Stimulated activated naive CD8-positive, alpha-beta T cell treated with anti-CD3 and anti-CD28 coated beads, Interleukin-15, amount 100 ng/mL, for 72 hours (primary cell): ENCODE measurements around the gene MGAT4D.
"Not testable (repeated sequence)": the region's sequence is repeated elsewhere in the genome, so short reads cannot be mapped to it uniquely, and the experiment has no call there.

Experiments used
- ATAC-seq: fragments of 150-1000 bp; cut with Tn5 transposase; 2 replicates; pipeline ENCODE4 v1.10.0; 2021; ENCODE audit warnings: mild to moderate bottlenecking, moderate library complexity
- DNase-seq, 2 donors: peaks; one replicate each; pipeline ENCODE4 v3.0.0; 2021 to 2022
- H3K27ac Mint-ChIP-seq, 2 donors: one replicate each; pipeline ENCODE4 v1.8.0; 2022; ENCODE audit warnings: mild to moderate bottlenecking in 2 of 2, mixed read lengths in 2 of 2, moderate library complexity in 2 of 2
- H3K27me3 Mint-ChIP-seq: one replicate; pipeline ENCODE4 v1.8.0; 2022; ENCODE audit warnings: mixed read lengths
- H3K4me1 Mint-ChIP-seq: one replicate; pipeline ENCODE4 v1.8.0; 2022; ENCODE audit warnings: mild to moderate bottlenecking, mixed read lengths
- H3K4me3 Mint-ChIP-seq, 2 donors: one replicate each; pipeline ENCODE4 v1.8.0; 2022; ENCODE audit warnings: mild to moderate bottlenecking in 2 of 2, mixed read lengths in 2 of 2, moderate library complexity in 1 of 2
- H3K9me3 Mint-ChIP-seq, 2 donors: one replicate each; pipeline ENCODE4 v1.8.0; 2022; ENCODE audit warnings: mixed read lengths in 2 of 2

The MGAT4D gene

GRCh38 chr4:140466146-140466545, 31.9 kb downstream of the MGAT4D start:
- H3K4me1 Mint-ChIP-seq = no peaks in the 10 kb centered on the region
- no peak overlapping the region for H3K4me3 Mint-ChIP-seq
- peaks cover 21% of the 10 kb centered on the region for H3K27me3 Mint-ChIP-seq
- no peak for DNase-seq
- no peak for ATAC-seq
- no peaks in the 10 kb centered on the region for H3K9me3 Mint-ChIP-seq
- no peak overlapping the region for H3K27ac Mint-ChIP-seq

GRCh38 chr4:140463614-140464013, 34.5 kb downstream of the MGAT4D start:
- H3K27me3 Mint-ChIP-seq = peaks cover 10% of the 10 kb centered on the region
- DNase-seq (no peak), ATAC-seq (no peak)
- H3K27ac Mint-ChIP-seq = no peak overlapping the region
- no peak overlapping the region for H3K4me3 Mint-ChIP-seq
- no peaks in the 10 kb centered on the region for H3K4me1 Mint-ChIP-seq
- H3K9me3 Mint-ChIP-seq = no peaks in the 10 kb centered on the region

GRCh38 chr4:140463182-140463581, 34.9 kb downstream of the MGAT4D start:
- no peaks in the 10 kb centered on the region for H3K4me1 Mint-ChIP-seq
- peaks cover 10% of the 10 kb centered on the region for H3K27me3 Mint-ChIP-seq
- H3K4me3 Mint-ChIP-seq = no peak overlapping the region
- ATAC-seq = no peak
- no peak overlapping the region for H3K27ac Mint-ChIP-seq
- DNase-seq = no peak
- H3K9me3 Mint-ChIP-seq = no peaks in the 10 kb centered on the region

DNA sequence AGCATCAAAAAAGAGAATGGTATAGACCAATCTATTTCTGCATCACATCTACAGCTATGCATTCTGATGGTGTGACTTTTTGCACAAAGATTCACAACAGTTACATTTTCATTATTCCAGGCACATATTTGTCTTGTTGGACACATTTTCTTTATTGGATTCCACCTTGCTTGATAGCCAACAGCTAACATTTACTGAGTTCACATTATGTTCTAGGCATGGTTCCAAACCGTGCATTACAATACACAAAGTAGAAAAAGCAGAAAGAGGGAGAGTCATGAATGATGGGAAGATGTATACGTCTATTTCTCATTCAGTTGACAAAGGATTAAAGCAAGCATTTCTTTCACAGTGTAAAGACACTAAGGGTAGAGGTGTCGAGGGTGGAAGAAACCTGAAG, 47.7 kb downstream of the MGAT4D start:
- Mint-ChIP-seq H3K9me3 (no peaks in the 10 kb centered on the region), H3K27me3 (peaks cover 43% of the 10 kb centered on the region), H3K4me3 (no peak overlapping the region), H3K27ac (no peak overlapping the region), H3K4me1 (no peaks in the 10 kb centered on the region)
- ATAC-seq (no peak), DNase-seq (no peak)

GRCh38 chr4:140448830-140449229, 49.3 kb downstream of the MGAT4D start:
- Mint-ChIP-seq H3K4me1 (no peaks in the 10 kb centered on the region), H3K27ac (no peak overlapping the region), H3K9me3 (no peaks in the 10 kb centered on the region), H3K27me3 (peaks cover 33% of the 10 kb centered on the region), H3K4me3 (no peak overlapping the region)
- DNase-seq = no peak
- ATAC-seq = no peak

- Mint-ChIP-seq H3K27ac (no peak overlapping the region), H3K27me3 (peaks cover 30% of the 10 kb centered on the region), H3K9me3 (no peaks in the 10 kb centered on the region), H3K4me1 (no peaks in the 10 kb centered on the region), H3K4me3 (no peak overlapping the region)
- ATAC-seq = no peak
- DNase-seq = no peak
Observed at GRCh38 chr4:140448162-140448561, 49.9 kb downstream of the MGAT4D start.

DNA sequence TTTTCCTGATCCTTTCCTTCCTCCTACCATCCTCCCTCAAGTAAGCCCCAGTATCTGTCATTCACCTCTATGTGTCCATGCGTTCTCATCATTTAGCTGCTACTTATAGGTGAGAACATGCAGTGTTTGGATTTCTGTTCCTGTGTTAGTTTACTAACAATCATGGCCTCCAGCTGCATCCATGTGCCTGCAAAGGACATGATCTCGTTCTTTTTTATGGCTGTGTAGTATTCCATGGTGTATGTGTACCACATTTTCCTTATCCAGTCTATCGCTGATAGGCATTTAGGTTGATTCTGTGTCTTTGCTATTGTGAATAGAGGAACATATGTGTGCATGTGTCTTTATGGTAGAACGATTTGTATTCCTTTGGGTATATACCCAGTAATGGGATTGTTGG, 53.7 kb downstream of the MGAT4D start:
- not testable (repeated sequence) for ATAC-seq, H3K4me3 Mint-ChIP-seq, H3K9me3 Mint-ChIP-seq, H3K27ac Mint-ChIP-seq, H3K4me1 Mint-ChIP-seq, DNase-seq
- H3K27me3 Mint-ChIP-seq = peaks cover 30% of the 10 kb centered on the region

GRCh38 chr4:140439644-140440142, 58.4 kb downstream of the MGAT4D start:
- ATAC-seq = no peak
- Mint-ChIP-seq H3K4me1 (no peaks in the 10 kb centered on the region), H3K4me3 (no peak overlapping the region), H3K9me3 (no peaks in the 10 kb centered on the region), H3K27ac (no peak overlapping the region), H3K27me3 (no peaks in the 10 kb centered on the region)
- DNase-seq = no peak

GRCh38 chr4:140427919-140428471, 70.1 kb downstream of the MGAT4D start:
- peaks cover 13% of the 10 kb centered on the region for H3K4me1 Mint-ChIP-seq
- no peaks in the 10 kb centered on the region for H3K9me3 Mint-ChIP-seq
- peak overlapping the region; percentile 74 to 80 for H3K4me3 Mint-ChIP-seq
- H3K27me3 Mint-ChIP-seq = peaks cover 78% of the 10 kb centered on the region
- peak overlapping the region in 1 of 2 donors; percentile 13 for H3K27ac Mint-ChIP-seq
- ATAC-seq (no peak), DNase-seq (no peak)

- H3K4me1 Mint-ChIP-seq = peaks cover 13% of the 10 kb centered on the region
- peak within 1 kb of the TSS; percentile 74 to 80 for H3K4me3 Mint-ChIP-seq
- DNase-seq (peak; percentile 61 to 63), ATAC-seq (peak; percentile 90)
- no peaks in the 10 kb centered on the region for H3K9me3 Mint-ChIP-seq
- peaks cover 84% of the 10 kb centered on the region for H3K27me3 Mint-ChIP-seq
- H3K27ac Mint-ChIP-seq = peak within 1 kb of the TSS in 1 of 2 donors; percentile 13
Observed at GRCh38 chr4:140427106-140427918, 70.8 kb downstream of the MGAT4D start, which contains the start of gene CLGN. CLGN (minus strand) TSS chr4:140427648; CDS start chr4:140413078, 14,570 bp downstream.

GRCh38 chr4:140426610-140427105, 71.4 kb downstream of the MGAT4D start:
- Mint-ChIP-seq H3K27ac (no peak overlapping the region), H3K4me3 (peak overlapping the region; percentile 74 to 80), H3K4me1 (peaks cover 13% of the 10 kb centered on the region), H3K27me3 (peaks cover 79% of the 10 kb centered on the region), H3K9me3 (no peaks in the 10 kb centered on the region)
- ATAC-seq (peak; percentile 52), DNase-seq (no peak)

DNA sequence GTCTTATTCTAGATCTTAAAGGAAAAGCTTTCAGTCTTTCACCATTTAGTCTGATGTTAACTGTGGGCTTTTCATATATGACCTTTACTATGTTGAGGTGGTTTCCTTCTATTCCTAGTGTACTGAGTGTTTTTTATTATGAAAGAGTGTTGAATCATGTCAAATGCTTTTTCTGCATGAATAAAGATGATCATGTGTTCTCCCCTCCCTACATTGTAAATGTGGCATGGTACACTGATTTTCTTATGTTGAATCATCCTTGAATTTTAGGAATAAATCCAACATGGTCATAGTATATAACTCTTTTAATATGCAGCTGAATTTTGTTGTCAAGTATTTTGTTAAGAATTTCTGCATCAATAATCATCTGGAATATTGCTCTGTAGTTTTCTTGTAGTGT, 75.0 kb downstream of the MGAT4D start:
- ATAC-seq = no peak
- no peak overlapping the region for H3K4me3 Mint-ChIP-seq
- H3K27me3 Mint-ChIP-seq = peaks cover 57% of the 10 kb centered on the region
- no peaks in the 10 kb centered on the region for H3K9me3 Mint-ChIP-seq
- no peak for DNase-seq
- H3K27ac Mint-ChIP-seq = no peak overlapping the region
- peaks cover 13% of the 10 kb centered on the region for H3K4me1 Mint-ChIP-seq

GRCh38 chr4:140413130-140413969, 84.7 kb downstream of the MGAT4D start:
- not testable (repeated sequence) for H3K27ac Mint-ChIP-seq, DNase-seq, H3K4me3 Mint-ChIP-seq, H3K27me3 Mint-ChIP-seq, H3K4me1 Mint-ChIP-seq, ATAC-seq, H3K9me3 Mint-ChIP-seq

GRCh38 chr4:140408974-140409373, 89.1 kb downstream of the MGAT4D start:
- Mint-ChIP-seq H3K4me3 (no peak overlapping the region), H3K9me3 (no peaks in the 10 kb centered on the region), H3K27me3 (peaks cover 11% of the 10 kb centered on the region)

GRCh38 chr4:140406292-140406691, 91.8 kb downstream of the MGAT4D start:
- no peak for ATAC-seq
- DNase-seq = no peak
- no peak overlapping the region for H3K27ac Mint-ChIP-seq
- no peaks in the 10 kb centered on the region for H3K9me3 Mint-ChIP-seq
- no peak overlapping the region for H3K4me3 Mint-ChIP-seq
- no peaks in the 10 kb centered on the region for H3K4me1 Mint-ChIP-seq
- peaks cover 14% of the 10 kb centered on the region for H3K27me3 Mint-ChIP-seq

More at GRCh38 chr4:140408974-140409373, 89.1 kb downstream of the MGAT4D start:
- DNase-seq = no peak
- no peak overlapping the region for H3K27ac Mint-ChIP-seq
- ATAC-seq = no peak
- no peaks in the 10 kb centered on the region for H3K4me1 Mint-ChIP-seq
